Astrocyte (in vitro differentiated cells and primary cell): ENCODE results near the gene LRWD1.

Experiments
- CTCF ChIP-seq: IDR thresholded peaks from 2 replicates; pipeline ENCODE4 v1.5.1; 2011; ENCODE audit warnings: low read depth, mild to moderate bottlenecking, inconsistent platforms, low read length, moderate library complexity; ENCODE audit not compliant: insufficient read depth
- EZH2 ChIP-seq: IDR thresholded peaks from 2 replicates; pipeline ENCODE4 v1.6.1; 2012; ENCODE audit warnings: mild to moderate bottlenecking, low read length, inconsistent platforms; ENCODE audit not compliant: insufficient read depth

- TF ChIP-seq CTCF (no peak), EZH2 (no peak)
These were observed 40.0 kb upstream of the LRWD1 start for GRCh38 chr7:102424787-102425218.
